ENCODE data around the gene BUD13.
A peak's percentile ranks its signal among the peaks of the same experiment; 100 is the strongest.

BUD13 gene

GRCh38 chr11:116750070-116750718, 22.6 kb downstream of the BUD13 start:
- DNase-seq (ENCODE audit: low read depth in 2 of 2), result no peak

- no peak for DNase-seq (ENCODE audit: low read depth in 2 of 2)
Observed at GRCh38 chr11:116742104-116742503, 30.7 kb downstream of the BUD13 start.

- no peak for DNase-seq (ENCODE audit: low read depth in 2 of 2)
Observed at GRCh38 chr11:116740741-116741140, 32.0 kb downstream of the BUD13 start.

GRCh38 chr11:116738975-116739374, 33.8 kb downstream of the BUD13 start:
- DNase-seq (ENCODE audit: low read depth in 2 of 2), result no peak

GRCh38 chr11:116736763-116737162, 36.0 kb downstream of the BUD13 start:
- no peak for DNase-seq (ENCODE audit: low read depth in 2 of 2)

GRCh38 chr11:116733969-116734508, 38.7 kb downstream of the BUD13 start:
- DNase-seq (ENCODE audit: low read depth in 2 of 2), result no peak

GRCh38 chr11:116733043-116733755, 39.6 kb downstream of the BUD13 start:
- DNase-seq (ENCODE audit: low read depth in 2 of 2), result no peak

GRCh38 chr11:116732271-116733042, 40.3 kb downstream of the BUD13 start:
- DNase-seq (ENCODE audit: low read depth in 2 of 2), result peak; percentile 47 to 50

GRCh38 chr11:116731821-116732220, 41.0 kb downstream of the BUD13 start:
- no peak for DNase-seq (ENCODE audit: low read depth in 2 of 2)

- DNase-seq (ENCODE audit: low read depth in 2 of 2), result no peak
Observed at GRCh38 chr11:116731097-116731761, 41.6 kb downstream of the BUD13 start.

- no peak for DNase-seq (ENCODE audit: low read depth in 2 of 2)
Observed at GRCh38 chr11:116730601-116731000, 42.2 kb downstream of the BUD13 start.

- no peak for DNase-seq (ENCODE audit: low read depth in 2 of 2)
Observed at GRCh38 chr11:116730241-116730561, 42.6 kb downstream of the BUD13 start.

- no peak for DNase-seq (ENCODE audit: low read depth in 2 of 2)
Observed at GRCh38 chr11:116729501-116730240, 43.1 kb downstream of the BUD13 start.

GRCh38 chr11:116727990-116728389, 44.8 kb downstream of the BUD13 start:
- no peak for DNase-seq (ENCODE audit: low read depth in 2 of 2)

GRCh38 chr11:116725434-116726221, 47.2 kb downstream of the BUD13 start:
- DNase-seq (ENCODE audit: low read depth in 2 of 2), result no peak

- DNase-seq (ENCODE audit: low read depth in 2 of 2), result no peak
Observed at GRCh38 chr11:116724813-116725212, 48.0 kb downstream of the BUD13 start.

- DNase-seq (ENCODE audit: low read depth in 2 of 2), result no peak
Observed at GRCh38 chr11:116723511-116723910, 49.3 kb downstream of the BUD13 start.

- DNase-seq (ENCODE audit: low read depth in 2 of 2), result no peak
Observed at GRCh38 chr11:116721988-116722387, 50.8 kb downstream of the BUD13 start.

GRCh38 chr11:116720895-116721294, 51.9 kb downstream of the BUD13 start:
- no peak for DNase-seq (ENCODE audit: low read depth in 2 of 2)

- no peak for DNase-seq (ENCODE audit: low read depth in 2 of 2)
Observed at GRCh38 chr11:116718955-116719501, 53.8 kb downstream of the BUD13 start.
